Glutamatergic neuron (in vitro differentiated cells): ENCODE measurements around the gene MARCHF6. TPM values are rescaled to one million over a fixed set of nuclear protein-coding genes. Genes with fewer than 3 reads are reported as not detected.

Source experiments
- DNase-seq: peaks from one replicate; pipeline ENCODE4 v3.0.0; 2022
- H3K27ac Mint-ChIP-seq: one replicate; pipeline ENCODE4 v1.8.0; 2020; ENCODE audit warnings: mild to moderate bottlenecking, mixed read lengths, inconsistent platforms; ENCODE audit not compliant: unreplicated experiment
- H3K27me3 Mint-ChIP-seq: one replicate; pipeline ENCODE4 v1.8.0; 2020; ENCODE audit warnings: mild to moderate bottlenecking, moderate library complexity, mixed read lengths, inconsistent platforms; ENCODE audit not compliant: unreplicated experiment
- H3K36me3 Mint-ChIP-seq: one replicate; pipeline ENCODE4 v1.8.0; 2020; ENCODE audit warnings: mild to moderate bottlenecking, mixed read lengths, inconsistent platforms; ENCODE audit not compliant: unreplicated experiment
- H3K4me1 Mint-ChIP-seq: one replicate; pipeline ENCODE4 v1.8.0; 2020; ENCODE audit warnings: mild to moderate bottlenecking, low read depth, mixed read lengths, inconsistent platforms; ENCODE audit not compliant: unreplicated experiment
- H3K4me3 Mint-ChIP-seq: one replicate; pipeline ENCODE4 v1.8.0; 2020; ENCODE audit warnings: mild to moderate bottlenecking, mixed read lengths, inconsistent platforms; ENCODE audit not compliant: unreplicated experiment
- H3K9me3 Mint-ChIP-seq: one replicate; pipeline ENCODE4 v1.8.0; 2020; ENCODE audit warnings: mild to moderate bottlenecking, moderate library complexity, mixed read lengths, inconsistent platforms; ENCODE audit not compliant: unreplicated experiment
- CTCF ChIP-seq: fragments of 200-600 bp; sonication (generic); IDR thresholded peaks from one replicate; pipeline ENCODE4 v1.5.0; 2021; ENCODE audit not compliant: partially characterized antibody, unreplicated experiment
- total RNA-seq: library from RNA; stranded (reverse); fragmentation: NEBNext Ultra II Directional; extraction: Animal tissue kit (Norgen Biotek cat#: 25700); gene quantifications from one replicate; pipeline ENCODE4 v1.2.1, GENCODE V29; 2021; ENCODE audit not compliant: unreplicated experiment

MARCHF6 gene
- total RNA-seq, 1 donor from 2014 or later: 245 TPM

DNA sequence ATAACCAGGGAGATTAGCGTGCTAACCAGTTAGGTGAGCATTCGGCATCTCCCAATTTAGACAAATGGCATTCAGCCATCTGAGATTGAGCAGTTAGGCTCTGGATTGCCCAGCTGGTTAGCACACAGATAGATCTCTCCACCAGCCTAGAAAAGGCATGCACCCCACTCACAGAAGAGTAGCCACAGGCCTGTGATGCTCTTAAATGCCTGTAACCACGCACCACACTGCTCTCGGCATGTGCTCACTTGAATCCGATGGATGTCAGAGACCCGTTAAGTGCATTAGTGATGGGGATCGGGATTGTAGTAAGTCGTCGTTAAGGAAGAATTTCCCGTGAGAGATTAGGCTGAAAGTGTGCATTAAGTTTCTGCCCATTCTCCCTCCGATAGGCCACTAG is 23.0 kb downstream of the MARCHF6 start:
- Mint-ChIP-seq H3K27me3 (peaks cover 7% of the 10 kb centered on the region), H3K27ac (peak overlapping the region; percentile 98), H3K36me3 (no peaks in the 10 kb centered on the region)

DNA sequence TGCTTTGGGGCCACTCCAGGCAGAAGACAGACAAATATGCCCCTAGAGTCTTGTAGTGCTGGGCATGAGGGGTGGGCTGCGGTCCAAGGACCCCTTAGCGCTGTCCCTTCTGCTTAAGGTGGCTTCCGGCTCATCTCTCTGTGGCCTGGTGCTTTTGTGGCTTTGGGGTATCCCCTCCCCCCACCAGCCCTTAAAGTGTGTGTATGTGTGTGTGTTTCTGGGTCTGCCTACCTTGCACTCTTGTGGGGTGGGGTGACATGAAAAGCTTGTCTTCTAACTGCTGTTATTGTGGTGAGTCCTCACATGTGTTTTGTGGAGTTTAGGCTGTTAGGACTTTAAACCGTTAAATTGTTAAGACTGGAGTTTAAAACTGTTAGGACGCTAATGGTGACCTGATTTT is 23.6 kb downstream of the MARCHF6 start:
- peaks cover 7% of the 10 kb centered on the region for H3K27me3 Mint-ChIP-seq
- peaks cover 33% of the 10 kb centered on the region for H3K4me1 Mint-ChIP-seq
- H3K36me3 Mint-ChIP-seq: peaks cover 4% of the 10 kb centered on the region
- TF ChIP-seq CTCF: no peak
- H3K27ac Mint-ChIP-seq: peak overlapping the region; percentile 83
- H3K4me3 Mint-ChIP-seq: peak overlapping the region; percentile 75
- peak; percentile 24 for DNase-seq
- H3K9me3 Mint-ChIP-seq: peaks cover 5% of the 10 kb centered on the region

More for the DNA sequence above, 23.0 kb downstream of the MARCHF6 start:
- H3K9me3 Mint-ChIP-seq: peaks cover 5% of the 10 kb centered on the region
- no peak for TF ChIP-seq CTCF
- peaks cover 33% of the 10 kb centered on the region for H3K4me1 Mint-ChIP-seq
- peak overlapping the region; percentile 65 for H3K4me3 Mint-ChIP-seq
- peak; percentile 27 for DNase-seq

DNA sequence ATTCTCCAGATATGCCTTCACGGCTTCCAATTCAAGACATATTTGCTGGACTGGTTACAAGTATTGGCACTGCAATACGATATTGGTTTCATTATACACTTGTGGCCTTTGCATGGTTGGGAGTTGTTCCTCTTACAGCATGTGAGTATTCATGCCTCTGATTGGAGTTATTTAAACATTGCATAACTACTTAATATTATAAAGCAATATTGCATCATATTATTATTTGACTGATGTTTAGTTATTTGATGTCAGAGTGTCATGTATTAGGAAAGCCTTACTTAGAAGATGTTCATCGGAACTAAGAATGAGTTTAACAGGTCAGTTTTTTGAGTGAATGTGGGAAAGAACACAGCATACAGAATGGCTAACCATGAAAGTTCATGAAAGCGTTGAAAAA is 28.3 kb downstream of the MARCHF6 start:
- no peak for DNase-seq
- H3K9me3 Mint-ChIP-seq: no peaks in the 10 kb centered on the region
- H3K4me1 Mint-ChIP-seq: peaks cover 24% of the 10 kb centered on the region
- H3K27me3 Mint-ChIP-seq: peaks cover 2% of the 10 kb centered on the region
- H3K36me3 Mint-ChIP-seq: peaks cover 9% of the 10 kb centered on the region
- H3K4me3 Mint-ChIP-seq: no peak overlapping the region
- H3K27ac Mint-ChIP-seq: no peak overlapping the region
- no peak for TF ChIP-seq CTCF

DNA sequence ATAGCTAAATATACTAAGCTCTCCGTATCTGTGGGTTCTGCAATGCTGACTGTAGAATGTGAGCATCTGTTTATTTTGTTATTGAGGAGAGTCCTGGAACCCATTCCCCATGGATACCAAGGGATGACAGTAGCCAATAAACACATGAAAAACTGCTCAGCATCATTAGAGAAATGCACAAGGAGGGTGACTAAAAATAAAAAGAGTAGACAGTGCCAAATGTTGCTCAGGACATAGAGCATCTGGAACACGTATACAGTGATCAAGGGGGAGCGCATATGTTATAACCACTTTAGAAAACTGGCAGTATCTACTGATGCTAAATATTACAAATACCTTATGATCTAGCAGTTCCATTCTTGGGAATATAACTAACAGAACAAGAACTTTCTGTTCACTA is 31.0 kb downstream of the MARCHF6 start:
- Mint-ChIP-seq H3K27ac (no peak overlapping the region), H3K4me1 (peaks cover 12% of the 10 kb centered on the region), H3K9me3 (no peaks in the 10 kb centered on the region), H3K36me3 (peaks cover 9% of the 10 kb centered on the region), H3K27me3 (no peaks in the 10 kb centered on the region), H3K4me3 (no peak overlapping the region)
- DNase-seq: no peak
- no peak for TF ChIP-seq CTCF

DNA sequence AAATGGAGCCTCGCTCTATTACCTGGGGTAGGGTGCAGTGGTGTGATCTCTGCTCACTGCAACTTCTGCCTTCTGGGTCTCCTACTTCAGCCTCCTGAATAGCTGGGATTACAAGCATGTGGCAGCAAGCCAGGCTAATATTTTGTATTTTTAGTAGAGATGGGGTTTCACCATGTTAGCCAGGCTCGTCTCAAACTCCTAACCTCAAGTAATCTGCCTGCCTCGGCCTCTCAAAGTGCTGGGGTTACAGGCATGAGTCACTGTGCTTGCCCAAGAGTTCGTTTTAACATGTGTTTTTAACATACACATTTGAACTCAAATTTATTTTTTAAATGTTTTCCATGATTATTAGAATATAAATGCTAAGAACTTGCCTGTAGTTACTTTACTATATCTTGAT is 34.2 kb downstream of the MARCHF6 start:
- TF ChIP-seq CTCF: no peak
- Mint-ChIP-seq H3K4me1 (peaks cover 8% of the 10 kb centered on the region), H3K27me3 (no peaks in the 10 kb centered on the region), H3K4me3 (no peak overlapping the region), H3K27ac (no peak overlapping the region), H3K36me3 (peaks cover 4% of the 10 kb centered on the region), H3K9me3 (peaks cover 1% of the 10 kb centered on the region)
- no peak for DNase-seq
